HG03342 (cell line): ENCODE results near the gene PTGES2.
"Not testable (repeated sequence)": the region's sequence is repeated elsewhere in the genome, so short reads cannot be mapped to it uniquely, and the experiment has no call there.

ENCODE experiments used
- ATAC-seq: cut with Tn5 transposase; IDR thresholded peaks from one replicate; pipeline ENCODE4 v1.9.1; 2021; ENCODE audit warnings: mild to moderate bottlenecking, moderate library complexity; ENCODE audit not compliant: unreplicated experiment

Gene PTGES2

DNA sequence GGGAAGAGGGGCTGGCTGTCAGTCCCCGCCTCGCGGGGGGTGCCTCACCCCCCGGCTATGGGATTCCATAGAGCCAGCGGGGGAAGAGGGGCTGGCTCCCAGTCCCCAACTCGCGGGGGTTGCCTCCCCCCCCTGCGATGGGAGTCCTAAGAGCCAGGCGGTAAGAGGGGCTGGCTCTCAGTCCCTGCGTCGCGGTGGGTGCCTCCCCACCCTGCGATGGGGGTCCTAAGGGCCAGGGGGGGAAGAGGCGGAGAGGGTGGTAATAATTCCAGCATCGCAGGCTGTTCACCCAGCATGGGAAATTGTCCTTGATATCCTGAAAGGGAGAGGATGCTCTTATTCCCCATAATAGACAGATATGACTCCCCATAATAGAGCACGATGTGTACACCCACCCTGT lies 12.1 kb upstream of the PTGES2 start:
- ATAC-seq, result no peak

DNA sequence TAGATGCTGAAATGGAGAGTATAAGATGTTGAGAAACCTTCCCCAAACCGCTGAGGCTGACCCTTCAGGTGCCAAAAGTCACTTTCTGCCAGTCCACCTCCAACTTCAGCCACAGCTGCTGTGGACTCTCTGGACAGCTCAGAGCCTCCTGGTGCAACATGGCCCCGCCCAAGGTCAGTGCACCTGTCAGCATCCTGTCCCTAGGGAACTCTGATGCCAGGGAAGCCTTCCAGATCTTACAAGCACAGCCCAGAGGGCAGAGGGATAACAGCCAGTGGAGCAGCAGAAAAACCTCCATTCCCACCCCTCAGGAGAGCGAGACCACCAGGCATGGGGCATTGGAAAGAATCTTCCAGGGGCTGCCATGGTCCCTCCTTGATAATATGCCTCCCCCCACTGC lies 10.5 kb upstream of the PTGES2 start:
- ATAC-seq, result no peak

DNA sequence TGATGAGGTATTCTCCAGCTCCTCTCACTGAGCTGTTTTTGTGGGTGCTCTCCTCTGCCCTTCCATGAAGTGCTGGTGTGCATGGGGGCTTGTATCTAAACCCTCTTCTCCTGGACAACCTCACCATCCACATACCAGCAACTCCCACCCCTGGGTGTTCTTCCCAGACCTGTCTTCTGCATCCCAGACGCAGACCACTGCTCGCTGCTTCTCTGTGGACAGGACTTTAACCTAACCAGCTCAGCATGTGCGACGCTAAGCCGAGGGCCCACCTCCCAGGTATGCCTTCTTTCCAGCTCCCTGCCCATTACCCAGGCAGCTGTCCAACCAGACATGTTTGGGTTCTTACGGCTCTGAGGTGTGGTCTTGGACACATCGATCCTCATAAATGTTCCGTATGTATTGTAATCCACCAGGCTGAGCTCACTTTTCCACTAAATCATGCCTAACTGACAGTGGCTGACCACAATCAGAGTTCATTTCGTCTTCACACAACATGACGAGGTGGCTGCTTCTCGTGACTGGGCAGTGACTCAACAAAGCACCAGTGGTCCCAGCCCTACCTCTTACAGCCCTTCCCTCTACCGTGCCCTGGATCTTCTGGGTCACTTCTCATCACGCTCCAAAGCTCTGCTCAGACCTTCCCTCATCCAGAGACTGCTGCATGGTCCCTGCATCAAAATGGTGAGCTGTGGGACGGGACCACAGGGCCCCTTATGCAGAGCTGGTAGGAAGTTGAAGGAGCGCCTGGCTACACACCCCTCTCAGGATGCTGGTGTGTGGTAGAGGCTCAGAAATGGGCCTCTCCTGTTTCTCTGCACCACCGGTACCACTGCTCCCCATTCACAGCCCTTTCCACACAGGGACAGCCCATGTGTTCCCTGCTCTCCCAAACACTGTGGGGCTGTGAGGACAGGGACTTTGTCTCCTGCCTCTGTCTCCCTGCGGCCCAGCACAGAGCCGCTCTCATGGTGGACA lies 9.6 kb upstream of the PTGES2 start:
- no peak for ATAC-seq

DNA sequence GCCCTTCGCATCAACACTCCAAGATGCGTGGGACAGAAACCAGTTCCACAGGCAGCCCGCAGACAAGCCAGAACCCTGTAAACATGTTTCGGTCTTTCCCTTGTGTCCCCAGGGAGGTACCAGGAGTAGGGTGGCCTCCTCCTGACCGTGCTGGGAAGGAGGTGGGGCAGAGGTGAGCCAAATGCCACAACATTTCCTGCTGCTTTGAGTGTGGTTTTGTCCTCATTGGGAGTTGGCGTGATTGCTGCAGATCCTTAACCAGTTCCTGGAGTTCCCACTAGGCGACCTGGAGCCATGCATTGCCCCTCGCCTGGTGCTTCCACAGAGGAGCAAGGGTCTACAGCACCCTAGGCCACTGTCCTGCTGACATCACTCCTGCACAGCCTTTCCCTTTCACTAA lies 8.0 kb upstream of the PTGES2 start:
- not testable (repeated sequence) for ATAC-seq

DNA sequence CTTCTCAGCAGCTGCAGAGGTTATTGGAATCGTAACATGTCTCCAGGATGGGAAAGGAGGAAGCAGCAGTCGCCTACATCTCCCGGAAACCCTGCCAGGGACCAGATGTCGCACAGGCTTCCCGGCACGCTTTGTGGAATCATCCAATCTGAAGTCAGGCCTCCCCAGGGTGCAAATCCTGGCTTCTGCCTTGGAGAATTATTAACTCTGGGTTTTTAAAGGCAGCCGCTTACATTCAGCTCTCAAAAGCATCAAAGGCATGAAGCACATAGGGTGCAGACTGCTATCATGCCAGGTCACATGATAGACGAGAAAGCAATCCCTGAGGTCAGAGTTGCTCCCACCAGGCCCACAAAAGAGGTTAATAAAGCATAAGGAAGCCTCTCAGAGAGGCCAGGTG lies 4.6 kb upstream of the PTGES2 start:
- not testable (repeated sequence) for ATAC-seq

DNA sequence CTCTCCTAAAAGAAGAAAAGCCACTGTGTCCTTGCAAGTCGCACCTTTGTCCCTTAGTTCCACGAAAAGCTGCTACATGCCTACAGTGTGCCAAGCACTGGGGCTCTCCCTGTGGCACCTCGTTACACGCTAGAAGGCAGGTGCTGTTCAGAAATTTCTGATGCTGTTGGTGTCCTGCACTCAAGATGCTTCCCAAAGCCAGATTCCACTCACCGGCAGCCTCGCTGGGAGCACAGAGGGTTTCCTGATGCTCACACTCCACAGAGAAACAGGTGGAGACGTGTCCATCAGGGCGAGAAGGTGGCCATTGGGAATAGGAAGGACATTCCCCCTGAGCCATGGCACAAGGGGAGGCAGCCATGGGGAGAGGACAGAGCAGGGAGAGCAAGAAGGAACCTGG lies 3.8 kb upstream of the PTGES2 start:
- ATAC-seq, result not testable (repeated sequence)

DNA sequence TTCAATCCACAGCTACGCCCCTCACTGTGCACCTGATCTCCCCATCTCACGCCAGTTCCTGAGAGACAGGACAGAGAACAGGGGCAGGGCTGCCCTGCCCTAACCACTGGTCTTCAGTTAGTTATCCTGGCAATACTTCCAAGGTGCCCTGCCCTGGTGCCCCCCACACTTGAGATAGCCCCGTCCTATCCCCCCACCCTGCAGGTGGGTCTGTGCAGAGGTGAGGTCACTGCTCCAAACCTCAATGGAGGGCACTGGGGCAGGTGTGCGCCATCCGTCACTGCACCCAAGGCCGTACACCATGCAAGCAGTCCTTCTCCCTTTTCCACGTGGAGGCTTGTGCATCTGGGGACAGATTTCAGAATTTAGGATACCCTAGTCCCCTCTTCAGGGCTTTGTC lies 3.1 kb upstream of the PTGES2 start:
- ATAC-seq, result not testable (repeated sequence)

- ATAC-seq, result not testable (repeated sequence)
Observed at GRCh38 chr9:128129976-128130590, 2.6 kb upstream of the PTGES2 start.

DNA sequence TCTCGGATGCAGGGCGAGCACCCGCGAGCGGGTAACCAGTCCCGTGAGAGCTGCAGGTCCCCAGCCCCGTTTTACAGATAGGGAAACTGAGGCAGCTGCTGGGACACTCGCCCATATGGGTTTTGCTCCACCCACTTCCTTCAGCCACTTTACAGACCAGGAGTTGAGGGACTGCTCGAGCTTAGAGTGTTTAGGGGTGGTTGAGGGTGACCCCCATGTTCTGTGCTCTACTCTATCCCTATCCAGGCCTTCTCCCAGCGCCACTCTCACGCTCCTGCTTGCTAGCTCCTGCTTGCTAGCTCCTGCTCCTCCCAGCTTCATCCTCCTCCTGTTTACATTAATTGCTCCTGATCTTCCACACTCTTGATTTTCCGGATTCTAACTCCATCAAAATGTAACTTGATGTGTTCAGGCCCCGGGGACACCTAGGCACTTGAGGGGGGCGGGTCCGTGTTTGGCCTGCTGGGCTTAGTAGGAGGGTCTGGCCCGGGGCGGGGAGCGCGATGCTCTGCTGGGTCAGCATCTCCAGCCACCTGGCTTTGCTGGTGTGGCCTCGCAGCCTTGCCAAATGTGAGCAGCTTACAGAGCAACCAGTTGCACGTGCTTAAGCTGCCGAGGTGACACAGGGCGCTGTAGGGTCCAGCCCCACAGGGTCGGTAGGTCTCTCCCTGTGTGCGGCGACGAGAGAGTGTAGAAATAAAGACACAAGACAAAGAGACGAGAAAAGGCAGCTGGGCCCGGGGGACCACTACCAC lies 1.5 kb upstream of the PTGES2 start:
- no peak for ATAC-seq

DNA sequence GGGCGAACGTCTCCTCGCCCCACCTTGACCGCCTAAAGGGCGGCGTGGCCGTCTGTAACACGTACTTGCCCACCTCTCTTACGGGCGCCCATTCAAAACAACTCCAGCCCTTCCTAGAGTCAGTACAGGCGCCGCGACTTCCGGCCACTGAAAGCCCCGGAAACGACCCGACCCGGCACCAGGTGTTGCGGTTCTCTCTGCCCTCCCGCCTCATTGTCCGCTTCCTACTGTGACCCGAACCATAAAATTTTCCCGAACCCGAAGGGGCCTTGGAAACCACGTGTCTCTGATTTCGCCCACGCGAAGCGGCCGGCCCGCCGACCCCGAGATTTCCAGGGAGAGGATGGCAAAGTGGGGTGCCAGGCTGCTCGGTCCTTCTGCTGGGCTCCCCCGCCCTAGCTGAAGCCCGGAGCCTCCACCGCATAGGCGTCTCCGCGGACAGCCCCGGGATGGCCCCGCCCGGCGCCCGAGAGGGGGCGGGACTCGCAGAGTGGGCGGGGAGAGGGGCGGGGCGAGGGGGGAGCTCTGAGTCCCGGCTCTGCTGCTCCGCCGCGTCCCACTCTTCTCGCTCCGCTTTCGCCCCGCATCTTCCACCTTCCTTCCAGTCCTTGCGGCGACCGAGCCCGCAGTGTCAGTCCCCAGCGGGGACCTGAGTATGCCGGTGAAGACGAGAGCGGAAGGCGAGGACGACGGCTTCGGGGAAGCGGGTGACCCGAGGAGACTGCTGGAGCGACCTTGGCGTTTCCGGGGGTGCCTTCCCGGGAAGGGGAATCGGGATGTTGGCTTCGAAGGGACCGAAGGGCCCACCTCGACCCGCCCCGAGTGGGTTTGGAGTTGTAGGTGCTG lies 684 bp upstream of the PTGES2 start:
- peak; percentile 66 for ATAC-seq

DNA sequence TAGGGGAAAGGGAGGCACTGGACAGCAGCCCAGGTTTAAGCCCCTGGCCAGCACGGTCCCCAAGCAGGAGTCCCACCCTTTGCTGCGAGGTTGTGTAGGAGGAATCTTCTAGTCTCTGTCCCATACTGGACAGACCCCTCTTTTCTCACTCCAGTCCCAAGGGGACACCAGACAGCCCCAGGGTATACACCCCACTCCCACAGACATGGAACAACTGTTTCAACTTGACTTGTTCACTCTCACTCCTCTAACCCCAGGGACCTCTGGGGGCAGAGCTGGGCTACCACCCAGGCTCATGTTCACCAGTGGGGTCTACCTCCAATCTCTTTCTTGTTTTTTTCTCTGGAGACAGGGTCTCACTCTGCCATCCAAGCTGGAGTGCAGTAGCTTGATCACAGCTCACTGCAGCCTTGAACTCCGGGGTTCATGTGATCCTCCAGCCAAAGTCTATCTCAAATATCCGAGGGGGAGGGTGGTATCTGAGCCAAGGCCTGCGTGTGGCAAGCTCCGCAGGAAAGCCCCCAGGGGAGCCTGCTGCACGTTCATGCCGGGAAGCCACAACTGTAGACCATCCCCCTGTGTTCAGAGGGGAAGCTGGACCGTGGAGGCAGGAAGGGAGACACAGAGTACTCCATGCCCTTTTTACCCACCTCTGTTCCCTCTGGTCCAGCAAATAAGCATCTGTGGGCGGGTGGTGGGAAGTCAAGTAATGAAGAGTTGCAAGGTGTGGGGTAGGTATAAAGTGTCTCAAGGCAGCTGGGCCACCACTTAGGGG lies 1.8 kb downstream of the PTGES2 start:
- ATAC-seq, result no peak

DNA sequence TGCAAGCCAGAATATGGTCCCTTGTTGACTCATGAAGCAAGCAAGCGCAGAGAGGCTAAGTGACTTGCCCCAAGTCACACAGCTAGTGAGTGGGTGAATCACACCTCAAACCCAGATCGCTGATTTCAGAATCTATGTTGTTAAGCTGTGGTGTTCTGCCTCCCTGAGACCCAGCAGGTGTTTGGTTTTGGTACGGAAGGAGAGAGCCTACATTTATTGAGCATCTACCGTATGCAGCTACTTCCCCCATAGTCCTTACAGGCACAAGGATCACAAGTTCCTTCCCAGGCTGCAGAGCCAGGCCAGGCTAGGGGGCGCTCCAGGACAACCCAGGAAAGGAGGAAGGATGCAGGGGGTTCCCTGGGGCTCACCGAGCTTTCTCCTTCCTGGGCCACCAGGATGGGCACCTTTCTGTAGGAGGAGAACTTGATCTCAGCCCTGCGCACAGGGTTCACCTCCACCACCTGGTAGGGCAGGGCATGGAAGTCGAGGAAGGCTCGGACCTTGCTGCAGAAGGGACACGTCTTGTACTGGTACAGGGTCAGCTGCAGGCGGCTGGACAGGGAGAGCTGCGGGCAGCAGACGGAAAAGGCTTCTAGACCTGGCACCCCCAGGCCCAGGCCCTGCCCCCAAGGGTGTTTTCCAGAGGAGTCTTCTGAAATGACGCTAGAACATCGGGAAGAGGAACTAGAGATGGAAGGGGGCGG lies 2.5 kb downstream of the PTGES2 start:
- ATAC-seq, result no peak

DNA sequence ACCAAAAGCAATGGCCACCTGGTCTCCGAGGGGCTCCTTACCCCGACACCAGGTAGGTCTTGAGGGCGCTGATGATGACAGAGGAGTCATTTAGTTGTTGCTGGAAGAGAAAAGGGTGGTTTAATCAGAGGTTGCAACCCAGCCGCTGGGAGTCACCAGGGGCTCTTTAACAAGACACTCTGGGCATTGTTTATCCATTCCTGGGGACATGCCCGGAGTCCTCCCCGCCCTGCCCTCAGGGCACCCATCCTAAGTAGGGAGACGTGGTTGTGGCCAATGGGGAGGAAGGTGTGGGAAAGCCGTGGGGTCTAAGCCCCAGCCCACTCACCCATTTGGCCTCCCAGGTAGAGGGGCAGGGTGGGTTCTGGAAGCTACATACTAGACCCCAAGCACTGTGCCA lies 3.1 kb downstream of the PTGES2 start:
- no peak for ATAC-seq

GRCh38 chr9:128123451-128124080 lies 4.0 kb downstream of the PTGES2 start:
- ATAC-seq, result no peak

DNA sequence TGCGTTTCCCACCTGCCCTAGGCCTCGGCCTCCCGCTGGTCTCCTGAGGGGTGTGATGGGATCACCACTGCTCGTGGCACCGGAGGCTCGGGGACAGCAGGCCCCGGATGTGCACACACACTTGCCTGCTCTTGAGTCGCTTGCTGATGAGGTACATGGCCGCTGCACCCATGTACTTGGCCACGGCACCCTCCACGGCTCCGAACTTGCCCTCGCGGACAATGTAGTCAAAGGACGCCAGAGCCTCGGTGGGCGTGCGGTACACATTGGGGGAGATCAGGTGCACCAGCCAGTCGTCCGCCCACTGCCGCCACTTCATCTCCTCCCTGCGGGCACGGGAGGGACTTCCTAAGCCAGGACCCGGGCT lies 4.7 kb downstream of the PTGES2 start:
- no peak for ATAC-seq

- ATAC-seq, result no peak
Observed at GRCh38 chr9:128121924-128122808, 5.4 kb downstream of the PTGES2 start.

DNA sequence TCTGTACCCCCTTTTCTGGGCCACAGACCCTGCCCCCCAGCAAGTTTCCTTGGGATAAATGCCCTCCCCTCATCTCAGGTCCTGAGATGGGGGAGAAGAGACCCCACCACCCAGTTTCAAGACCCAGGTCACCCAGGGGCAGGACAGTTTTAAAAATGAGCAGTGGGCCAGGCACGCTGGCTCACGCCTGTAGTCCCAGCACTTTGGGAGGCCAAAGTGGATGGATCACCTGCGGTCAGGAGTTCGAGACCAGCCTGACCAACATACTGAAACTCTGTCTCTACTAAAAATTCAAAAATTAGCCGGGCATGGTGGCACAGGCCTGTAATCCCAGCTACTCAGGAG lies 6.1 kb downstream of the PTGES2 start:
- no peak for ATAC-seq
